Activated T-helper 1 cell treated with anti-CD3 and anti-CD28 coated beads, Interleukin-2, amount 50 U/mL, for 16 hours (primary cell): ENCODE measurements around the gene KIZ.

Source experiments
- DNase-seq, 2 donors: peaks; one replicate each; pipeline ENCODE4 v3.0.0-alpha.2; 2020; ENCODE audit warnings: low read depth in 1 of 2, low spot score in 1 of 2

Gene KIZ, protein sequence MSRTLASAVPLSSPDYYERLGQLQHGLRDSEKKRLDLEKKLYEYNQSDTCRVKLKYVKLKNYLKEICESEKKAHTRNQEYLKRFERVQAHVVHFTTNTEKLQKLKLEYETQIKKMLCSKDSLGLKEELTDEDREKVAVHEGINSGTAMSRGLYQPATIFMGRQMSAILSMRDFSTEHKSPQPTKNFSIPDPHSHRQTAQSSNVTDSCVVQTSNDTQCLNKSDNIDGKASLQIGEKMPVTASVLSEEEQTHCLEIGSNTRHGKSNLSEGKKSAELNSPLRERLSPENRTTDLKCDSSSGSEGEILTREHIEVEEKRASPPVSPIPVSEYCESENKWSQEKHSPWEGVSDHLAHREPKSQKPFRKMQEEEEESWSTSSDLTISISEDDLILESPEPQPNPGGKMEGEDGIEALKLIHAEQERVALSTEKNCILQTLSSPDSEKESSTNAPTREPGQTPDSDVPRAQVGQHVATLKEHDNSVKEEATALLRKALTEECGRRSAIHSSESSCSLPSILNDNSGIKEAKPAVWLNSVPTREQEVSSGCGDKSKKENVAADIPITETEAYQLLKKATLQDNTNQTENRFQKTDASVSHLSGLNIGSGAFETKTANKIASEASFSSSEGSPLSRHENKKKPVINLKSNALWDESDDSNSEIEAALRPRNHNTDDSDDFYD

DNA sequence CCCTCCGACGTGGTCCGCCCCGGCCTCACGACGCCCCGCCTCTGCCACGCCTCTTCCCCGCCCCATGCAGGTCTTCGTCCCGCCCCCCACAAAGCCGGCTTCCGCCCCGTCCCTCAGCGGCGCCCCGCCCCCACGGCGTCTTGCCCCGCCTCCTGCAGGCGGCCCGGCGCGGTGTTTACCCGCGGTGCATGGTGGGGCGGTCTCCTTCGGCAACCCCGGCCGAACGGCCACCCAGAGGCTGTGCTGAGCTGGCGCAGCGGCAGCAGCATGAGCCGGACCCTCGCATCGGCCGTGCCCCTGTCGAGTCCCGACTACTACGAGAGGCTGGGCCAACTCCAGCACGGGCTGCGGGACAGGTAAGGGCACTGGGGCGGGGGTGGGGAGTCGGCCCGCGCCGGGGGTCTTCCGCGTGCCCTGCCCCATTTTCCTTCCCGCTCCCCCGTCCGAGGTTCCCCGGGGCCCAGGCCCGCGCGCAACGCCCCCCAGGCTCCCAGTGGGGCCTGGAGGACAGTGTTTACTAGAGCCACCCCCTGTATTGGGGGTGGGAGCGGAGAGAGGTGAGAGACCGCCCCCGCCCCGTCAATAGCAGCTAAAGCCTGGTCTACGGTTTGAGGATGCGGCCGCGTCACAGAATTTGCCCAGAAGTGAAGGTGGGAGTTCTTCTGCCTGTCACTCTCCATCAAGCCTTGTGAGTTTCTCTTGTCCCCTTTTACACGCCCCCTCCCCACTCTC lies at the start of gene KIZ:
TSS of gene KIZ (plus strand) at position 234 of the 732 bp plus-strand sequence. CDS start at position 268, 34 bp downstream.
- DNase-seq, result peak; percentile 96 to 97

DNA sequence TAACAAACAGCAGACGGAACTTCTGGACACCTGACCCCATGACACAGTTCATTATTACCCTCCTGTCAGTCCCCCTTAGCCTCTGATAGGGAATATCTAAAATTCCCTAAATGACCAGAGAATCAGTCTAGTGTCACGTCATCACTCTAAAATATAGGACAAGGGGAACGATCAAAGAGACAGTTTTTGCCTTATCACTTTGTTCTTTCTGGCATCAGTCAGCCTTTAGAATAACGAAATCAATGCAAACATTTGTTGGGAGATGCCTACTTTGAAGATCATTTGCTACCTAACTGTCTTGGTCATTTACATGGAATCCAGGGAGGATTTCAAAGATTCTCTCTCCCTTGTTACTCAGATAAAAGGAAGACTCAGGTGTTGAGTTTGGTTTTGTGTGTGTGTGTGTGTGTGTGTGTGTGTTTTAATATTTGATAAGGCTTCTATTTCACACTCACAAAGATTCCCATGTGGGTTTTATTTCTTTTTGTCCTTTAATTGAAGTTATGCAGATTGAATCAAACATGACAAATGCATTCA lies 48.0 kb upstream of the KIZ start:
- DNase-seq, result no peak

DNA sequence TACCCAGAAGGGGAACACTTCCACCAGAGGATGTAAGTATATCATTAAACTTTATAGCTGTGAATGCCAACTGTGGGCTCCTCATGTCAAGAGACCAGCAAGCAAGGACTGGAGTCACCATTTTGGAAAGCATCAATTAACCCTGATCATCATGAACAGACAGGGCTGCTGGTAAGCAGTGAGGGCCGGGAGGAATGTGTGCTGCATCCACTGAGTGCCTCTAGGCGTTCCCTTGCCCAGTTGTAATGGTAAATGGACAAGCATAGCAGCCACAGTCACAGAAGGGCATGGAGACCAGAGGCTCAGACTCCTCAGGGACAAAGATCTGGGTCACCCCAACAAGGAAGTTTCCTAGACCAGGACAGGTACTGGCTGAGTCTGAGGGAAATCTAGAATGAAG lies 43.3 kb upstream of the KIZ start:
- DNase-seq, result no peak

DNA sequence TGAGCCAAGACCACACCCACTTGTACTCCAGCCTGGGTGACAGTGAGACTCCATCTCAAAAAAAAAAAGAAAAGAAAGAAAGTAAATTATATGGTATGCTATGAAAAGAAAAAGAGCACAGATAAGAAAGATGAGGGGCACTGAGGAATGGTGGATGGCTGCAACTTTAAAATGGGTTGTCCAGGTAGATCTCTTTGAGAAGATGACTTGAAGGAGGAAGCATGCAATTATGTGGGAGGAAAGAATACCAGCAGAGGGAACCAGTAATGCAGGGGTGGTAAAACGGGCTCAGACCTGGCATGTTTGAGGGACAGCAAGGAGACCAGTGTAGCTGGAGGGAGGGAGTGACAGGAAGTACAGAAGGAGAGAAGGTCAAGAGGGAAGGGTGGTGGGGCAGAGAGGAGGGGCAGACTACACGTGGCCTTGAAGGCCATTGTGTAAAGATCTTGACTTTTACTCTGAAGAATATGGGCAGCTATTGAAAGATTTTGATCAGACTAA lies 42.0 kb upstream of the KIZ start:
- no peak for DNase-seq

DNA sequence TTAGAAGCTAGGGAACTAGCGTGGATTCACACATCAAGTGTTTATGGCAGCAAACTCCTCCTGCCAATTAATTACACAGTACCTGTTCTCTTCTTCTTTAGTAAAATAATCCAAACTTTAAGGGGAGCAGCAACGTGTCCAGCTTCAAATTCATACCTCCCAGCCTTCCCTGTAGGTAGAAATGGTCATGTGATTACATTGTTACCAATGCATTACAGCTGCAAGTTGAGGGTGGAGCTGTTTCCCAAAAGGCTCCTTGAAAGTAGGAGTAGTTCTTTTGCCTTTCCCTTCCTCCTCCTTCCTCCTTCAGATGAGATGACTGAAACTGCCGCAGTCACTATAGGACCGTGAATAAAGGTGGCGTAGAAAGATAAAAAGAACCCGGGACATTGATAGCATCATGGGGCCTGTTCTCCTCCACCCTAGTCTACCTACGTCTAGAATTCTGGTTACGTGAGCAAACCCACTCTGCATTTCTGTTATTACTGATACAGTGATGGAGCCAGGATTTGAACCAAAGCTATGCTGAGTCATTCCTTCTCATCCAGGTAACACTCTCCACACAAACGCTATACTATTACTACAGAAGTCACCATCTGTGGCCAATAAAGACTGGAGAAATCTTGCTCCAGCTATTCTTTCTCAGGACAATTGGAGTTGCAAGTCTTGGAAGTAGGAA lies 37.9 kb upstream of the KIZ start:
- no peak for DNase-seq

DNA sequence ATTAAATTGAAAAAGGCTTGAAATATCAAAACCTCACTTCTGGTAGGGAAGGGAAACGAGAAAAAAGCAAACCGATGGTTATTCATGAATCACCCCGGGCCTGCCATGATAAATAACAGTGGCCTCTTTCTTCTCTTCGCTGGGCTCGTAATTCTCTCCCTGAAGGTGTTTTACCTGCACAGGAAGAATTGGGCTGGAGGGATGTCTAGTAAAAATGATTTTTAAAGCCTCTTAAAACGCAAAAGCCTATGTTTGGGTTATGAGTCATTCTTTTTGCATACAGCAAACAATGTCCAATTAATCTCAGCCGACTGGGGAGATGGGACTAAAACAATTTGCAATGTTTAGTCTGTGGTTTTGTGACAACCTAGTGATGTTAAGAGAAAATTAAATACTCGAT lies 36.5 kb upstream of the KIZ start:
- no peak for DNase-seq

DNA sequence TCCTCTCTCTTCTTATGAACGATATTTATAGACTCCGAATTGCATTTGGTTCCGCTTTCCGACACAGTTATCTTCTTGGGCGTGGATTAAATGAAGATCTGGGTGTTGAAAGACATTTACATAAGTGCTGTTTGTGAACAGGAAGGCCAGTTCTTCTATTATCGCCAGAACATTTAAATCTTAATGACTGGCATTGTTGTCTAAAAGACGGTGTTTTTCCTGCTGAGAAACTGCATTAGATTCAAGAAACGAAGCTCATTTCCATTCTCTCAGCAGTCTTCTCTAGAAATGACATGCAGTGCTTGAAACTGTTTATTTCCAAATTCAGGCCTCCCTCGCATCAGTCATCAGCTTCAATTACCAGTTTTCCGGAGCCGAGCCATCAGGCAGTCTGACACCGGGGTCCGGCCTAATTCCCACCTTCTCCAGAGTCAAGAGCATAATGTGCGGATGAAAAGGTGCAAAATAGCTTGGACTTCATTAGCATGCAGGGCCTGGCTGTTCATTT lies 35.7 kb upstream of the KIZ start:
- no peak for DNase-seq

DNA sequence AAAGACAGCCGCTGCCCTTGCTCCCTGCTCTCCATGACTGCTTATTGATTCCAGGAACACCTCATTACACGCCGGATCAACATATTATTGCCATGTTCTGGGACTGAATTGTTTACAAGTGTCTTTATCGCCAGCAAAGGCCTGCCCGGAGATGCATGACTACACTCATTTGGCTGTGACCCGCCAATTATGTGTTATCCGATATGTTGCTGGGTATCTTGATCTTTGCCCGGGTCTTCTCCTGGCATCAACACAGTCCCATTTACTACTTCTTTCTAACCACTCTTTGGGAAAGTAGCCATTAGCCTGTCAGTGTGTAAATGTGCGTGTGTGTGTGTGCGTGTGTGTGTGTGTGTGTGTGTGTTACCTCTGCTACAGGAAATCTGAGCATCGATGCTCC lies 35.2 kb upstream of the KIZ start:
- DNase-seq, result no peak

DNA sequence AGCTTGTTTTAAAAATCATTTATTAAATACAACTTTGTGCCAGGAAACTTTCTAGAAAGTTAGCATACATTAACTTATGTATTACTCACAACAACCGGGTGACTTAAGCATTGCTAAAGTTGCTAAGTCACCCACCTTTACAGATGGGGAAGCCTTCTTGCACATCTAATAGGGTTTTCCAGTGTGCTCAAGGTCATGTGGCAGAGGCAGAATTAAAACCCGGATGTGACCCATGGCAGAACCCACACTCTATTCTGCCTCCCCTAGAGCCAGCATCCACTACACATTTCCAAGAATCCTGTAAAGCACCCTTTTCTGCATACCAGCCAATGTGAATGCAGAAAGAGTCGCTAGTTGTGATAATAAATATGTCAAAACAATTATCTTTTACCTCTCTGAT lies 33.1 kb upstream of the KIZ start:
- no peak for DNase-seq

DNA sequence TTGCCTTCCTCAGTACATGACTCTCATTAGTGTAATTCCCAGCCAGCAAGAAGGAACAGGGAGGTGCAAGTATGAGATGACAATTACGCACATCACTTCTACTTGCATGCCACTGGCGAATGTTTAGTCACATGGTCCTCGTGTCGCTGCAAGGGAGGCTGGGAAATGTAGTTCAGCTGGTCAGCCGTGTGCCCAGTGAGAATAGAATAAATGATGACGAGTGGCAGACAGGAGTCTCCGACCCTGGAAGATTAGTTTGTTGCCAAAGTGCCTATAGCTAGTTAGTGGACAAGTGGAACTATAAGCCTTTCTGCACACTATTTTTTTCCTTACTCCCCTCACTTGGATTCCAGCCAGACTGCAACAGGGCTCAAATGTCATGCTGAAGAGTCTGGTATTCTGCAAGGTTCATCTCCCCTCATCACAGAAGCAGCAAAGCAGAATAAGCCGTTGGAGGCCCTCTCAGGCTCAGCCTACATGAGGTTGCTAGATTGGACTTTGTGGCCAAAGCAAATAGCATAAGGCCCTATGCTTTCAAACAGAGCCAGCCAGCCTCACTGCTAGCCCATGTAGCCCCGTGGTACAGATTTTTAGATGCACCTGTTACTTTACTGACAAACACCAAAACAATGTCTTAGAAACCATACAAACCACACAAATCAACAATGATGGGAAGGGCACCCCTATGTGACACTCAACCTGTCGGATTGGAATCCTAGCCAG lies 29.4 kb upstream of the KIZ start:
- no peak for DNase-seq

DNA sequence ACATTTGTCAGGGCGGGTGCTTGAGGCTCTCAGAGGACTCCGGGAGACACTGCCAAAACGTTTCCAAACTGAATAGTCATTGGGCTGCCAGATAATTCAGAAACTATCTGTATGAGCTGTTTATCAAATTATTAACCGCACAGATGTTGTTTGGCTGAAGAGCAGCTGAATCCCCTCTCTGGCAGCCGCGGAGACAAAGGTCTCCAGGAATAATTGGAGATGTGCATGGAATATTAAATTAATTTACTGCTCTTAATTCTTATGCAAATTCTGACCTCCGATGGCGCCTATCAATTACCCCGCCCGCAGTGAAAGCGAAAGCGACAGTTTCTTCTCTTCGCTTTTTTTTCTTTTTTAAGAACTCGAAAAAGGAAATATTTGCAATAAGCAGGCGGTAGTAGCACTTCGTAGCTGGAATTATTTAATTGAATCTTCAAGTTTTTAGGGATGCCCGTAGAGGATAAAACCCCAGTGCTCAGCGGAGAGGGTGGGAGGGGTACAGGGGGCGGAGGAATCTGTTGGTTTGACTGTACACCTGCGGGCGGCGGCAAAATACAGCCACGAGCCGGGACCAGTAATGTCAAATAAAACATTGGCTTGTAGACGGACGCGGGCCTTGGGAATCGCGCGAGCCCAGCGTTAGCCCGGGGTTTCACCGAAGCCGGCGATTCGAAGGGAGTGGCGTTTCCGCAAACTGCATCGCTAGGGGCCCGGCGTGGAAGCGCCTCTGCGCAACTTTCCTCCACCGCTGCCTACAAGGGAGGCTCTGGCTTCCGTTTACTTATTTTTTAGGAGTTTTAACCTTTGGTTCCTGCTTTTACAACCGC lies 25.9 kb upstream of the KIZ start:
- DNase-seq, result no peak

DNA sequence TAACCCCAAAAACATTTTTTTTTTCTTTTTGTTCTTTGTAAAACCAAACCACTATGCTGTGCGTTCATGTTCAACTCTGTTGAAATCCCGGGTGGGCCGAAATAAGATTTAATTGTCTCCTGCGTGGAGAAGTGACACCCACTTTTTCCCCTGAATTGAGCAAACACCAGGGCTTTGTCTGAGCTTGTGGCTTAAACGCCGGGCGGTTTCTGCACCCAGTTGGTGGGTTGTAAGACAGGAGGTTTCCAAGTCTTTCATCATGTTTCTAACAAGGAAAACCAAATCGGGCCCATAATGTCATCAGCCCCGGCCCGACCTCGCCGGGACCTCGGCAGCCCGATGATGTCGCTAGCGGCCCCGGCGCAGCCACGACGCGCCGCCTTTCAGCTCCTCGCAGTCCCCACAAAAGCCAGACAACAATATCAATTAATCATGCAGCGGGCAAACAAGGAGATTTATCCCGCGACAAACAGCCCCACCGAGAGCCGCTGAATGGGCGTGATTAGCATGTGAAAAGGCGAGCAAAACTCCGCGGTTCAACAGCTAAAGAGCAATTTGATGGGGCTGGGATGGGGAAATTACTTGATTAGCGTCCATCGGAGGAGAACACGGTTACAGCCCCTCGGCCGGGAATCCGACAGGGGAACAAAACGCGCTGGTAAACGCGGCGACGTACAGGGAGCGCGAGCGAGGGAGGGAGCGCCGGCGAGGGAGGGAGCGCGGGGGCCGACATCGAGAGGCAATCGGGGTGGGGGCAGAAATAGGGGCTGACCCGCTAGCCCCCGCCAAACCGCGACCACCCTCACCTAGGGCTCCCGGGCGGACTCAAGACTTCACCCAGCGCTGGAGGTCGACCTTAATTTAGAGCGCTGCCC lies 25.1 kb upstream of the KIZ start:
- no peak for DNase-seq

DNA sequence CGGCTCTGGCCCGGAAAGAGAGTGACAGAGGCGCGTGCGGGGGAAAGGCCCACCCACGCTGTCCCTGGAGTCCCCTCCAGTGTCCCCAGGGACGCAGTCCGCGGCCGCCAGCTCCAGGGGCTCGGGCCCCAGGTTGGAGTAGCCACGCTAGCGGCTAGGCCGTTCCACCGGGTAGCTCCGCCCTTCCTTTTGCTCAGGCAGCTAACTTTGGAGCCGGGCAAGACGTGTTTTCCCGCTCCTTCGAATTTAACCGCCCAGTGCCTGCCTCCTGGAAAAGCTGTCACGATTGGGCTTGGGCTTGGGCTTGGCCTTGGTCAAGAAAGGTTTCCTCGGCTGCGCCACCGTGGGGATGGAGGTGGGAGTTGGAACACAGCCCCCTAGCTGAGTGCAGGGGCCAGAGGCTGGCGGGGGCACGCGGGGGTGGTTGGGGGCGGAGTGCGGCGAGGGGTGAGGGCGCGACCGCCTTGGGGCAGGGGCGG lies 24.4 kb upstream of the KIZ start:
- no peak for DNase-seq

DNA sequence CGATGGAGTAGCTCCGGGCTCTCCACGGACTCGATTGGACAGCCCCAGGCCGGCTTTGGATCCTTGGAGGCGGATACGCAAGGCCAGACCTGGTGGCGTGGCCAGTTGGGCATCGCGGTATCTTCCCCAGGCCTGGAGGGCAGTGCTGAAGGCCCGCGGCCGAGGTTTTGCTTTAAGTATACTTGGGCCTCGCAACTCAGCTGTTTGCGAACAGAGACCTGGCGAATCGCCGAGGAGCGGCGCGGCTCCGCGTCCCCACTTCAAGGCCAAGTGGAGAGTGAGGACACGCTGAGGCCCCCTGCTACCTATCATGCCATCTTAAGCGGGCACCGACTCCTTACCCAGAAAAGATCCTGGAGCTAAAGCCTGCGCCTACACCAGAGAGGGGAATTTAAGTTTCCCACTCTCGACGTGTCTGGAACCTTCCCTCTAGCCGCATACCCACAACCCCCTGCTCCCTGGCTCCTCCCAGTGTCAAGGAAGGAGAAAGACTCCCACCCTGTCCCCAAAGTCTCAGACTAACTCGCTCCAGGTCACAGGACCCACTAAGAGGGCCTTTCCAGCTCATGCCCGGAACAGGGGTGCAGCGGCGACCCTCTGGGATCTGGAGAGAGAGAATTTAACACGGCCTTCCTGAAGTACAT lies 23.8 kb upstream of the KIZ start:
- DNase-seq, result no peak

DNA sequence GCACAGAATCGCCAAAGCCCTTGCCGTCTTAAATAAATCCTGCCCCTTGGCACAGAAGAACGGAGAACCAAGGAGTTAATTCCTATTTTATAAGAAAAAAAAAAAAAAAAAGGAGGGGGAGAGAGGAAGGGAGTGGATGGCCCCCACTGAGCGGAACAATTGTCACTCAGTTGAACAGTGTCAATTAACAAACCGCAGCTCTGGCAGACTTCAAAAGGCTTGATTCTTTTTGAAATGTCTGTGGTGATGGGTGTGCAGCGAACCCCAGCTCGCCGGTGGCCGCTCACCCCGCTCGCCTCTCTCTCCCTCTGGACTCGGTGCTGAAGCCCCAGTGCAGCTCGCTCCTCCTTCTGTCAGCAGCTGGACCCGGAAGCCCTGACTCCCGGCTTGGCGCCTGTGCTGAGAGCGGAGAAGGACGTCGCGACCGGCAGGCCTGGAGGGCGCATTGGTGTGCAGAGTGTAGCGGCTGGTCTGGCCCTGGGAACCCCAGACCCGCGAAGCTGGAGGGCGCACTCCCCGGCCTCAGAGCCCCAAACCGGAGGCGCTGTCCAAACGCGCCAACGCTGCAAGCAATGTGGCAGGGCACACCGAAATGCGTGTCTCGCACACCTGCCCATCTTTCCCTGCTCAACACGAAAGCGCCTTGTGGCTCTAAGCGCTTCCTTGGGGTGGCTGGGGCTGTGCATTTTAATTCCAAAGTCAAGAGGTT lies 23.1 kb upstream of the KIZ start:
- no peak for DNase-seq

DNA sequence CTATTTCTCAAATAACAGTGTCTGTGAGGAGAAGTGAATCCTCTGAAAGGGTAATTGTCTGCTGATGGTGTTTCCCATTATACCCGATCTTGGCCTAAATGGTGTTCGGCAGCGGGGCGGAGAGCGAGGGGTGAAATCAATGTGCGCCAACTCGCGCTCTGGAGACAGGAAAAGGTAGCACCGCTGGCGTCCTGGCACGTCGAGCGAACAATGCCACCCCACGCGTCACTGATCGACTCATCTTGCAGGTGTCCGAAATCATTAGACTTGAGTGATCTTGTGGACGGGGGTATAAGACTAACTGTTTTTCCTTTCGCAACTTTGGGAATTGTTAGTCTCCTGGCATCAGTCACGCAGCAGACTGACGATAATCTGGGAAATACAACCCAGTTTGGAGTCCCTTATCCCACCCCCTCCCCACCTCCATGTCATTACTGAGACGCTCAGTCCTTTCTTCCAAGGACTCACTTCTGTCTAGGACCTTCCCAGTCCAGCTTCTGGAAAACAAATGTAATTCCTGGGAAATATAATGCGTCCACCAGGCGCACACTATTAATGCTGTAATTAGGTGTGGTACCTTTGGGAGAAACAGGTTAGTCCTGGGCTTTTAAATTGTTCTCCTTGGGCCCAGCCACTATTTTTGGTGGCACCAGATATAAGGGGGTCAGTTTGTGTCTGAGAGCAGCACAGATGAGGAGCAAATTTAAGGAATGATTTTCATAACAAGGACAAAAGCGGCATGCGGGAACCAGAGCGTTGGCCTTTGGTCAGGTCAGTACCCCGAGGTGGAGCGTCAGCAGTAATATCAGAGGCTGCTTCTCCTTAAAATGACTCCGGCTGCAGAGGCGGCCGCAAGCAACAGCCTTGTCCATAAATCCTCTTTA lies 22.1 kb upstream of the KIZ start:
- no peak for DNase-seq
